ENCODE data around the gene TNNI2.
A peak's percentile ranks its signal among the peaks of the same experiment; 100 is the strongest.

Gene TNNI2

DNA sequence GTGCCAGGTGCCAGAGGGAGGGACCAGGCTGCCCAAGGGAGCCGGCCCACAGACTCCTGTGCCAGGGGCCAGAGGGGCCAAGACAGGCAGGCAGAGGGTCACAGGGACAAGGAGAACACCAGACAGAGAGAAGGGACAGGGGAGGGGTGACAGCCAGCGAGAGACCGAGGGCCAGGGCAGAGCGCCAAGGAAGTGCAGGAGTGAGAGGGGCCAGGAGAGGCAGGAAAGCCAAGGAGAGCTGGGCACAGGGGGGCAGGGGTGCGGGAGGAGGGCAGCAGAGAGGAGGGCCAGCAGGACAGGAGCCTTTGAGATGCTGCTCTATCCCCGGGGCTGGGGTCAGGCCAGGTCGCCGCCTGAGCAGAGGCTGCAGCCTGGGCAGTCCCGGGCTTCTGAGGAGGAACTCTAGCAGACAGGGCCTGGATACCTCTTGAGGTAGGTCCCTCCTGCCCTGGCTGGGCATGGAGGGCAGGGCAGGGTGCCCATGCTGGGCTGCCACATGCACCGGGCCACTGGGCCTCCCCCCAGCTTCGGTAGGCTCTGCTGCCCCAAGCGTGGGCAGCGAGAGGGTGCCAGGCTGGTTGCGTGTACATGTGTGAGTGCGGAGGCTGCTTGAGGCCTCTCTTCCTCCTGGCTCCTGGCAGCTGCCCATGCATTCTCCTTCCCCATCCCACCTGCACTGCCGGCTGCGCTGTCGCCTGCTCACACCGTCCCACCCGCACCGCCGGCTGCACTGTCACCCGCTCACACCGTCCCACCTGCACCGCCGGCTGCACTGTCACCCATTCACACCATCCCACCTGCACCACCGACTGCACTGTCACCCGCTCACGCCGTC, 26.3 kb downstream of the TNNI2 start:
- no peak for TF ChIP-seq CTCF (IDR thresholded peaks at IDR 0.05)
- intact Hi-C loops (cut with DNase I; ENCODE audit: low total_unique reads) = no loop called here
- Histone ChIP-seq H3K27ac (peak overlapping the region; percentile 94 to 95), H3K27me3 (peaks cover 0 to 16% of the 10 kb centered on the region in 2 donors), H3K9me3 (no peaks in the 10 kb centered on the region), H3K4me3 (peak overlapping the region; percentile 24 to 42), H3K4me1 (peaks cover 0 to 62% (median 54%) of the 10 kb centered on the region in 4 donors), H3K36me3 (no peaks in the 10 kb centered on the region)
- DNase-seq = peak in 1 of 2 donors; percentile 83

DNA sequence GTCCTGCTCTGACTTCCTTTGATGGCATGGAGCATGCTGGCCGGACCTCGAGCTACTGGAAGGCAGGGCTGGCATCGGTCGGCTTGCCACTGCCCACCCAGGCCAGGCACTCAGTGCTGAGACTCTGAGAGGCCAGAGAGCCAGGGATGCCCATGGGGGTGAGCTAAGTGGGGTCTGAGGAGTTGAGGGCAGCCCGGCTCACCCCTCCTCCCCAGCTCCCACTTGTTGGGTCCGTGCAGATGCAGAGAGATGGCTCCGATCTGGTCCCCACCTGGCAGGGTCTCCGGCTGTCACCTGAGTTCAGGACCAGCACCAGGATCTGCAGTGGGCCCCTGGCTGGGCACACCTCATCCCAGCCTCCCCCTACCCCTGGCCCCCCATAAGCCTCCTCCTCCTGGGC, 27.4 kb downstream of the TNNI2 start:
- Histone ChIP-seq H3K9me3 (no peaks in the 10 kb centered on the region), H3K27ac (peak overlapping the region; percentile 0 to 94), H3K4me3 (no peak overlapping the region), H3K27me3 (peaks cover 0 to 24% of the 10 kb centered on the region in 2 donors), H3K4me1 (peaks cover 0 to 73% (median 64%) of the 10 kb centered on the region in 4 donors), H3K36me3 (no peaks in the 10 kb centered on the region)
- intact Hi-C loops (cut with DNase I; ENCODE audit: low total_unique reads) = no loop called here
- DNase-seq = no peak
- no peak for TF ChIP-seq CTCF (IDR thresholded peaks at IDR 0.05)

- Histone ChIP-seq H3K27me3 (peaks cover 0 to 26% of the 10 kb centered on the region in 2 donors), H3K9me3 (no peaks in the 10 kb centered on the region), H3K4me3 (no peak overlapping the region), H3K27ac (peak overlapping the region; percentile 0 to 94), H3K4me1 (peaks cover 0 to 79% (median 64%) of the 10 kb centered on the region in 4 donors), H3K36me3 (no peaks in the 10 kb centered on the region)
- DNase-seq = no peak
- no peak for TF ChIP-seq CTCF (IDR thresholded peaks at IDR 0.05)
- intact Hi-C loops (cut with DNase I; ENCODE audit: low total_unique reads) = no loop called here
Observed at GRCh38 chr11:1866776-1867175, 28.0 kb downstream of the TNNI2 start.

GRCh38 chr11:1867381-1867780, 28.6 kb downstream of the TNNI2 start:
- intact Hi-C loops (cut with DNase I; ENCODE audit: low total_unique reads) = no loop called here
- Histone ChIP-seq H3K27ac (peak overlapping the region in 1 of 2 donors; percentile 94), H3K27me3 (peaks cover 0 to 30% of the 10 kb centered on the region in 2 donors), H3K36me3 (no peaks in the 10 kb centered on the region), H3K9me3 (no peaks in the 10 kb centered on the region), H3K4me3 (no peak overlapping the region), H3K4me1 (peaks cover 0 to 79% (median 64%) of the 10 kb centered on the region in 4 donors)
- DNase-seq = no peak
- TF ChIP-seq CTCF (IDR thresholded peaks at IDR 0.05) = no peak

- no peak for DNase-seq
- intact Hi-C loops (cut with DNase I; ENCODE audit: low total_unique reads) = no loop called here
- Histone ChIP-seq H3K4me1 (peaks cover 0 to 77% (median 60%) of the 10 kb centered on the region in 4 donors), H3K27ac (peak overlapping the region; percentile 61 to 94), H3K9me3 (no peaks in the 10 kb centered on the region), H3K36me3 (no peaks in the 10 kb centered on the region), H3K4me3 (peak overlapping the region; percentile 36 to 39), H3K27me3 (peaks cover 0 to 36% of the 10 kb centered on the region in 2 donors)
- no peak for TF ChIP-seq CTCF (IDR thresholded peaks at IDR 0.05)
Observed at GRCh38 chr11:1868056-1868635, 29.4 kb downstream of the TNNI2 start.

Measured in tibial artery (tissue), 4 donors.